Neural progenitor cell (in vitro differentiated cells): ENCODE results near the gene GALNT13.

ENCODE experiments used
- EZH2 ChIP-seq: fragments of 200-600 bp; sonication (generic); IDR thresholded peaks from 2 replicates; pipeline ENCODE4 v1.6.1; 2017; ENCODE audit warnings: antibody characterized with exemption, mild to moderate bottlenecking, moderate library complexity
- TF ChIP-seq, protein P1 (sequence below): fragments of 200-600 bp; sonication (generic); IDR thresholded peaks from 2 replicates; pipeline ENCODE4 v1.5.1; 2017; ENCODE audit warnings: antibody characterized with exemption, mild to moderate bottlenecking

DNA sequence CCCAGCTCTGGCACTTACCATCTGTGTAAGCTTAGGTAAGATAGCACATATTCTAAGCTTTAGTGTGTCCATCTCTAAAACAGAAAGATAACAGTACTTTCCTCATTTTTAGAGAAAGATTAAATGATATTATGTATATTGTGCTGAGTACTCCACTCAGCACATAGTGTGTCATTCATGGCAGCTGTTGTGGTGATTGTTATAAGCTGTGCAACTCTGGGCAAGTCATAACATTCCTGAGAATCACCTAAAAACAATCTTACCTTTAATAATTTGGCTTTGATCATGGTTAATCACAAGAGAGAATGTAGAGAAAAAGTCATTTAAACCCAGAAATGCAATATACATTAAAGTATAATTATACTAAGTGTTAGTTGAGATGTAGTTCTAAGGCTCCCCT lies 391.5 kb downstream of the GALNT13 start:
- TF ChIP-seq, protein P1, sequence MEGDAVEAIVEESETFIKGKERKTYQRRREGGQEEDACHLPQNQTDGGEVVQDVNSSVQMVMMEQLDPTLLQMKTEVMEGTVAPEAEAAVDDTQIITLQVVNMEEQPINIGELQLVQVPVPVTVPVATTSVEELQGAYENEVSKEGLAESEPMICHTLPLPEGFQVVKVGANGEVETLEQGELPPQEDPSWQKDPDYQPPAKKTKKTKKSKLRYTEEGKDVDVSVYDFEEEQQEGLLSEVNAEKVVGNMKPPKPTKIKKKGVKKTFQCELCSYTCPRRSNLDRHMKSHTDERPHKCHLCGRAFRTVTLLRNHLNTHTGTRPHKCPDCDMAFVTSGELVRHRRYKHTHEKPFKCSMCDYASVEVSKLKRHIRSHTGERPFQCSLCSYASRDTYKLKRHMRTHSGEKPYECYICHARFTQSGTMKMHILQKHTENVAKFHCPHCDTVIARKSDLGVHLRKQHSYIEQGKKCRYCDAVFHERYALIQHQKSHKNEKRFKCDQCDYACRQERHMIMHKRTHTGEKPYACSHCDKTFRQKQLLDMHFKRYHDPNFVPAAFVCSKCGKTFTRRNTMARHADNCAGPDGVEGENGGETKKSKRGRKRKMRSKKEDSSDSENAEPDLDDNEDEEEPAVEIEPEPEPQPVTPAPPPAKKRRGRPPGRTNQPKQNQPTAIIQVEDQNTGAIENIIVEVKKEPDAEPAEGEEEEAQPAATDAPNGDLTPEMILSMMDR: no peak
- TF ChIP-seq EZH2: no peak
